Retinal pigment epithelial cell (primary cell): ENCODE measurements around the gene MYO18B.

Source experiments
- DNase-seq: peaks from one replicate; pipeline ENCODE4 v3.0.0-alpha.2; 2010; ENCODE audit warnings: low read depth
- H3K4me3 ChIP-seq: 2 replicates; pipeline ENCODE4 v1.5.1; 2011; ENCODE audit warnings: mild to moderate bottlenecking, low read length, control low read depth, moderate library complexity
- TF ChIP-seq, protein P1 (sequence below): conservative IDR thresholded peaks from 2 replicates; pipeline ENCODE4 v1.5.1; 2011; ENCODE audit warnings: low read depth, low read length, control low read depth, inconsistent platforms

Gene MYO18B

DNA sequence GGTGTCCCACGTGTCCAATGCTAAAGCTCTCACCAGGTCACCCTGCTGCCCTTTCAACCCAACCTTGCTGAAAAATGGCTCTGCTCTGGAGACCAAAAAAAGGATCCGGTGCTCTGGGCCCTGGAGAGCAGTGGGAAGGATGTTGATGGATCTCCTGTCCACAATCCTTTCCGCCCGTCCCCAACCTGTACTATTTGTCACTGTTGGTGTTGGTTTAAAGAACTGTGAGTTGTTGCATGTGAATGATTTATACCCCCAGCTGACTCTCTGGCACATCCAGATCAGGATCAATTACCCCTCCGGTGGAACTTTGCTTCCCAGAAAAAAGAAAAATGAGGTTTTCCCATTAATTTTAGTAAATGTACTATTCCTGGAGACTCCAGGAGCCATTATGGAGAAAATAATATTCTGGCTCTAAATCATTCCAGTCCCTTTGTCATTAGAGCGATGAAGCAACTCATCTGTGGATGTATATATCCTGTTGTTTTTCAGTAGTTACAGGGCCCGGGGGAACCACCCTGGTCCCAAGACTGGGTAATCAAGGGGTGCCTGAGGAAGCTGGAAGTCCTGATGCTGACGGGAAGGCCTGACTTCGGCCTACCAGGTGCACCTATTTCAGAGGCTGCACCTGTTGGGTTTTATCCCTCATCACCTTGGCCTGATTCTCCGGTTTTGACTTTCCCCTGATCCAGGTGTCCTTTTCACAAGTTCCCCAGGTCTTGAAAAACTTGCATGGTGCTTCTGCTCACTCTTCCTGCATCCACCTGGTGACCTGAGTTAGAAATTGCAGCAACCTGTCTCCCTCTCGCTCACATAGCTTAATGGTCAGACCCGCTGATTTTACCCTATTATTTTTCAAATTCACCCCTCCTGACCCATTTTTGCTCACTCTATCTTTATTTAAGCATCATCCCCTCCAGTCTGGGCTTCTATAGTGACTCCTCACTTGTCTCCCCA lies 218.1 kb downstream of the MYO18B start:
- no peak for DNase-seq
- H3K4me3 ChIP-seq: no peak overlapping the region
- TF ChIP-seq, protein P1, sequence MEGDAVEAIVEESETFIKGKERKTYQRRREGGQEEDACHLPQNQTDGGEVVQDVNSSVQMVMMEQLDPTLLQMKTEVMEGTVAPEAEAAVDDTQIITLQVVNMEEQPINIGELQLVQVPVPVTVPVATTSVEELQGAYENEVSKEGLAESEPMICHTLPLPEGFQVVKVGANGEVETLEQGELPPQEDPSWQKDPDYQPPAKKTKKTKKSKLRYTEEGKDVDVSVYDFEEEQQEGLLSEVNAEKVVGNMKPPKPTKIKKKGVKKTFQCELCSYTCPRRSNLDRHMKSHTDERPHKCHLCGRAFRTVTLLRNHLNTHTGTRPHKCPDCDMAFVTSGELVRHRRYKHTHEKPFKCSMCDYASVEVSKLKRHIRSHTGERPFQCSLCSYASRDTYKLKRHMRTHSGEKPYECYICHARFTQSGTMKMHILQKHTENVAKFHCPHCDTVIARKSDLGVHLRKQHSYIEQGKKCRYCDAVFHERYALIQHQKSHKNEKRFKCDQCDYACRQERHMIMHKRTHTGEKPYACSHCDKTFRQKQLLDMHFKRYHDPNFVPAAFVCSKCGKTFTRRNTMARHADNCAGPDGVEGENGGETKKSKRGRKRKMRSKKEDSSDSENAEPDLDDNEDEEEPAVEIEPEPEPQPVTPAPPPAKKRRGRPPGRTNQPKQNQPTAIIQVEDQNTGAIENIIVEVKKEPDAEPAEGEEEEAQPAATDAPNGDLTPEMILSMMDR: no peak

- TF ChIP-seq, protein P1: no peak
- H3K4me3 ChIP-seq: no peak overlapping the region
- no peak for DNase-seq
Observed at GRCh38 chr22:25961699-25962098, 219.7 kb downstream of the MYO18B start.

DNA sequence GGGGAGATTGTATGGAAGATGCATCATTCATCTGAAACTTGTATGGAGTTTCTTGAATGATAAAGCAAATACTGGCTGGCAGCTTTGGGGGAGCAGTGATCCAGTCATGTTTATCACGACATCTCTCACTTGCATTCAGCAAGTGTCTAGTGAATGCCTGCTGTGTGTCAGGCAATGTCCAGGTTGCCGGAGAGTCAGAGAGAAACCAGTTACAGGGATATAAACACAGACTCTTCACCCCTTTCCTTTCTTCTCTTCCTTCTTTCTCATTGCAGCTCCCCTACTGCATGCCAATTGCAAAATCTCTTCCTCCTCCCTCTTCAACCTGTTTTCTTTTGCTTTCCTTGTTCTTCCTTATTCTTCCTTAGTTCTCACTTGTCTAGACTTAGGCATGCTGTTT lies 220.7 kb downstream of the MYO18B start:
- no peak overlapping the region for H3K4me3 ChIP-seq
- no peak for DNase-seq
- TF ChIP-seq, protein P1: no peak

DNA sequence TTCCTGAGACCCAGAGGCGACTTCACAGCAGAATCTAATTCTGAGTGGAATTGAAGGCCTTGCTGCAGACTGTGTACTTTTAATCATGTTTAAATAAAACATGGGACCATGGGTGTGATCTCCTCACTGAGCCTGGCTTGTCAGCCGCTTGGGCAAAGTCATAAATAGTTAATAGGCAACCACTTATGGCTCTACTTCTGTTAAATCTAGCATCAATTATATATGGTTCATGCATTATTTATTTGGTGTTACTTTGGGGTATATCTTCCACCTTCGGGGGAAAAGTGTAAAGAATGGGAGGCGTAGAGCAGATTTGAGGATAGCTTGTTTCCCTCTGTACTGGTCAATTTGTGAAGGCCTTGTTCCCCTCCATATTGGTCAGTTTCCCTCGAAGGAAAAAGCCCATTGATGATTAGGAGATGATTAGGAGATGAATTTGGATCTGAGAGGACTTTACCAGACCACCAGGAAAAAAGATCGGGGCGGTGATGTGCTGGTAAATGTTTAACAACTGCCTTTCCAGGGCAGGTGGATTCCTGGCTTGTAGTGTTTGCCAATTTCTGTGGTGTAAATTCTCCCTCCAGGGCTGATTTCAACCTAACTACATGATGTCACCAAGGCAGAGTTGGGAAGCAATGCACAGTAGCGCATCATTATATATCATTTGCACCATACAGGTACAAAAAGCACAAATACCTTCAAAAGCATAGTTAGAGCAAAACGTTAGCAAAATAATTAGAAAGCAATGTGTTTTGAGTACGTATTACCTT lies 223.2 kb downstream of the MYO18B start:
- H3K4me3 ChIP-seq: no peak overlapping the region
- TF ChIP-seq, protein P1: no peak
- DNase-seq: no peak

- DNase-seq: no peak
- H3K4me3 ChIP-seq: no peak overlapping the region
- TF ChIP-seq, protein P1: no peak
Observed at GRCh38 chr22:25966448-25966913, 224.5 kb downstream of the MYO18B start.

DNA sequence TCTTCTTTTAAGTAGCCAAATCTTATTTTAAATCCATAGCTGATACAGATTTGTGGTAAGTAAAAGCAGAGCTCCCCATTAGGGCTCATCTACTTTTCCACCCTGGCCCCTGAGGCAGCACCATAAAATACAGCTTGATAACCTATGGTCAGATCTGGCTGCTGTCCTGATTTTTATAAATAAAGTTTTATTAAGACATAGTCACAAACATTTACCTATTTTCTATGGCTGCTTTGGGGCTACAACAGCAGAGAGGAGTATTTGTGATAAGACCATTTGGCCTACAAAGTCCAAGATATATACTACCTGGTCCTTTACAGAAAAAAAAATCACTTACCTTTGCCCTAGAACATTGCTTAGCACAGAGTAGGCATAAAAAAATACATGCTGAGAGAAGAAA lies 227.3 kb downstream of the MYO18B start:
- TF ChIP-seq, protein P1: no peak
- H3K4me3 ChIP-seq: no peak overlapping the region
- DNase-seq: no peak

DNA sequence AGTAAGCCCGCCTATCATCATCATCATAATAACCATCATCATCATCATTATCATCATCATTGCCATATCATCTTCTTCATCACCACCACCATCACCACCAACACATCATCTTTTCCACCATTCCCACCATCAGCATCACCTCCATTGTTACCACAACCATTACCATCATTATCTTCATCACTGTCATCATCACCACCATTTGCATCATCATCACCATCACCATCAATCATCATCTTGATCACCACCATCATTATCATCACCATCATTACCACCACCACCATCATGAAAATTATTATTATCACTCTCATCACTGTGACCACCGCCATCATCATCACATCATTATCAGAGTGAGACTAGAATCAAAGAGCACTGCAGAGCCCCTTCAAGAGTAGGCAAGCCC lies 227.9 kb downstream of the MYO18B start:
- TF ChIP-seq, protein P1: no peak
- no peak overlapping the region for H3K4me3 ChIP-seq
- DNase-seq: no peak
